HG02852 (cell line): ENCODE results near the gene RCOR1.
"Not testable (repeated sequence)": the region's sequence is repeated elsewhere in the genome, so short reads cannot be mapped to it uniquely, and the experiment has no call there.

ENCODE experiments used
- ATAC-seq: cut with Tn5 transposase; IDR thresholded peaks from one replicate; pipeline ENCODE4 v1.9.1; 2021; ENCODE audit warnings: mild to moderate bottlenecking, moderate library complexity; ENCODE audit not compliant: unreplicated experiment

The RCOR1 gene

DNA sequence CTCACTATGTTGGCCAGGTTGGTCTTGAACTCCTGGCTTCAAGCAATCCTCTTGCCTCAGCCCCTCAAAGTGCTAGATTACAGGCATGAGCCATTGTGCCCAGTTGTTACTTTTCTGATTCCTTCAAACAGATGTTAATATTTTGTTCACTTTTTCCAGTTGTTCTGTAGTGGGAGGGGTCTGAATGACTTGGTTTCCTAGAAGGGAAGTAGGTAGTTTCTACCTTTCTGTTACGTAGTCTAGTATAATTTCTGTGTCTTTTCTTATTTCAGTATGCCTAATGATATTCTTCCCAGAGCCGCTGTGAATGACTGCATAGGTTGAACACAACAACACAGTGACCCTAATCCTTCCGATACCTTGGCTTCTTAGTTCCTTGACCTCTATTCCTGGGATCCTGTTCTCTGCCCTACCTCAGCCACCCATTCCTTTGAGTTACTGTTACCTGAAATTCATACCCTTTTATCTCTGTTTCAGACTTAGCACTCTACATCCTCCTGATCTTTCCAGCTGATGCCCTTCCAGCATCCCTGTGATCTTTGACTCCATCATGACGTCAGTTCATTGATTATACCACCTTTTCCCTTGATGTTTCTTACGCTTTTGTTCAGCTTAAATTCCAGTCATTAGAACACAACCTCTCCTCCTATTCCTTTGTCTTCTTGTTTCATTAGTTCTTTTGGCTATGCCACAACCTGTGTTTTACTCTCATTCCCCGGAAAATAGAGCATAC is 33.3 kb downstream of the RCOR1 start:
- no peak for ATAC-seq

DNA sequence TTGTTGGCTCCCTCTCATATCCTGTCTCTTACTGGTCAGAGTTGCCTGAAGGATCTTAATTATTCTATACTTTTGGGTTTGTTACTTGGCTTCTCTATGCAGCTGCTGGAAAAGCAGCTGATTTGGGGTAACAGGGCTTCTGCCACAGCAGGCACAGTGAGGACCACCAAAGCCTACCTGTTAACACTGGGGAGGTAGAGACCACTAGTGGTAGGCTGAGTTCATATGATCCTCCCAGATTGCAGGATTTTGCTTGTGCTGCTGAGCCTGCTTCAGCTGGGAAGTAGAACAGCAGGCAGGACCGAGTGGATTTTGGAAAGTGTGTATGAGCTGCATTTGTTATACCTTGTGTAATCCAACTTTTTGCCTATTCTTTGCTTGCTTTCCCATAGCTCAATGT is 34.1 kb downstream of the RCOR1 start:
- no peak for ATAC-seq

GRCh38 chr14:102629011-102629444 is 36.6 kb downstream of the RCOR1 start:
- no peak for ATAC-seq

DNA sequence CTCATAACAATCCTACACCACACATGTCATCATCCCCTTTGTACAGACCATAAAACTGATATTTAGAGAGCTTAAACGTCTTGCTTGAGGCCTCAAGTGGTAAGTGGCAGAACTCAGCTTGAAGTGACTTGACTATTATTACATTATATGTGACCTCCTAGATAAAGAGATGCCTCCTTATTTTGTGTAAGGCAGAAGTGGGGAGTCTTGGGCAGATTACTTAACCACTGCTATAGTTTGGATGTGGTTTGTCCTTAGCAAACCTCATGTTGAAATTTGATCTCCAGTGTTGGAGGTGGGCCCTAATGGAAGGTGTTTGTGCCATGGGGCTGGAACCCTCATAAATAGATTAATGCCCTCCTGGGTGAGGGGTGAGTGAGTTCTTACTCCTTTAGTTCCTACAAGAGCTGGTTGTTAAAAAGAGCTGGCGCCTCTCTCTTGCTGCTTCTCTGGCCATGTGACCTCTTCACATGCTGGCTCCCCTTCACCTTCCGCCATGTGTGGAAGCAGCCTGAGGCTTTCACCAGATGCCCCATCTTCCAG is 37.4 kb downstream of the RCOR1 start:
- no peak for ATAC-seq

DNA sequence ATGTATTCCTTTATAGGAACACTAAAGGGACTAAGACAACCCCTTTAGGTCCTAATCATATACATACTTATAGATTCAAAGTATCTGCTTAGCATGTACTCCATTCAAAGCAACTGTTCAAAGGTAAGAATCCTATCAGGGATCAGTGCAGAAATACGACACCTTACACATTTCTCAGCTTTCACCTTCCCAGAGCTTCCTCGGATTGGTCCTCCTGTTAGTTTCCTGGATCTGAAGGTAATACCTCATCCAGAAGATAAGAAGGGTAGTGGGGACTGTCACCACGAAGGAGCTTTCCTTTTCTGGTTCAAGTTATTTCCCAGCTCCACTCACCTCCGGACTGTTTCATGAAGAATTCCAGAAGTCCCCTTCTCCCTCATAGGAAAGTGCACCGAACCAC is 38.0 kb downstream of the RCOR1 start:
- no peak for ATAC-seq

- no peak for ATAC-seq
Observed at GRCh38 chr14:102630881-102631280, 38.4 kb downstream of the RCOR1 start.

- no peak for ATAC-seq
Observed at GRCh38 chr14:102633906-102634595, 41.6 kb downstream of the RCOR1 start.

DNA sequence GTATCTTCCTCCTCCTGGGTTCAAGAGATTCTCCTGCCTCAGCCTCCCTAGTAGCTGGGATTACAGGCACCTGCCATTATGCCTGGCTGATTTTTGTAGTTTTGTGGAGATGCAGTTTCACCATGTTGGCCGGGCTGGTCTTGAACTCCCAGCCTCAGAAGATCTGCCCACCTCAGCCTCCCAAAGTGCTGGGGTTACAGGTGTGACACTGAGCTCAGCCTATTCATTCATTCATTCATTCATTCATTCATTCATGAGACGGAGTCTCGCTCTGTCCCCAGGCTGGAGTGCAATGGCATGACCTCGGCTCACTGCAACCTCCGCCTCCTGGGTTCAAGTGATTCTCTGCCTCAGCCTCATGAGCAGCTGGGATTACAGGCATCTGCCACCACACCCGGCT is 47.2 kb downstream of the RCOR1 start:
- ATAC-seq: not testable (repeated sequence)

DNA sequence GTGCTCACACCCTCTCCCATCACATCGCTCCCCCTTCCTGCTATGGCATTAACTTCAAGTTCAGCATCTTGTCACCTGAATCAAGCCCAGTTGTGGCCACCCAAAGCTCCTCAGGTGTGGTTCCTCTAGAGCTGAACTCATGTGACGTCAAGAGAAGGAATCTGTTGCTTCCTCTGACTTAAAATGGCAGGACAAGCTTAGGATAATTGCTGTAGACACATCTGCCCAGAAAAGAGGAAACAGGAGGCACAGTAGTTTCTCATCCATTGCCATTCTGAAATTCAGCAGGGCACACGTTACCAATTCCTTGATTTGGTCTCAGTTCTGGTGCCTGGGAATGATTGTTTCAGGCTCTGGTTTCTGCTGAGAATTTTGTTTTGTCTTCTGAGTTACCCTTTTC is 52.1 kb downstream of the RCOR1 start:
- no peak for ATAC-seq

DNA sequence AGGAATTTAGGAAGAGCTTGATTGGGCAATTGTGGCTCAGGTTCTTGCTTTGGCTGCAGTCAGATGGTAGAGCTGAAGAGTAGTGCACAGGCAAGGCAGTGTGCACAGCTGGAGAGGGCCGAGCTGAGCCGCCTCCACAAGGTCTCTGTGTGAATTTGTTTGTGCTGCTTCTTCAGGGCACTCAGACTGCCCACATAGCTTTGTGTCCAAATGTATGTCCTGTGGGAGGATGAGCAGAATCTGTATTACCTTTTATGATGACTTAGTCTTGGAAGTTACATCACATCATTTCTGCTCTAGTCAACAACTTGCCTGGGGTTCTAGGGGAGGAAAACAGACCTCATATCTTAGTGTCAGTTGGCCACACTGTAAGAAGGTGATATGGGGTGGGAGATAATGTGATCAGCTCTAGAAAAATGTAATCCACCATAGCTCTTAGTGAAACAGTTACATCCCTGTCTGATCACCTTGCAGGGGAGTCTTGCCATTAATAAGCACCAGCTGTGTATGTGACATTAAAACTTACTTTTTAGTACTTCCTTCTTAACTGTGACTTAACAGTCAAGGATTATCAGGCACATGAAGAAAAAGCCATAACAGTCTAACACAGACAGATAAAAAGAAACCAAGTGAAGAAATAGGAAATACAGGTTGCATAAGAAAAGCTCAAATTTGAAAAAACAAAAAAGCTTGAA is 53.4 kb downstream of the RCOR1 start:
- ATAC-seq: no peak

GRCh38 chr14:102646615-102647014 is 54.2 kb downstream of the RCOR1 start:
- no peak for ATAC-seq

- no peak for ATAC-seq
Observed at GRCh38 chr14:102652194-102652593, 59.7 kb downstream of the RCOR1 start.

DNA sequence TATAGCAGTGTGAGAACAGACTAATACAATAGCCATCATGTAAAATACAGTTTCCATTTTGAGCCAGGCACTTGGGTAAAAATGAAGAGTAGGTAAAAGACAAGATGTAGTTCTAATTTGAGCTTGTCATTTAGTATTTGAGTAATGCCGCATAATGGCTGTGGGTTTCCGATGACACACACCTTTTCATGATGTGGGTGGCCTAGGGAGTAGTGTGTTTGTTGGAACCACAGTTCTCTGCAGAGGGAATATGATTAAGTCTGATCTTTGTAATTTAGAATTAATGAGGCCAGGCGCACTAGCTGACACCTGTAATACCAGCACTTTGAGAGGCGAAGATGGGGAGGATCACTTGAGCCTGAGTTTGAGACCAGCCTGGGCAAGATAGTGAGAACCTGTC is 61.8 kb downstream of the RCOR1 start:
- ATAC-seq: no peak

GRCh38 chr14:102655137-102655536 is 62.7 kb downstream of the RCOR1 start:
- no peak for ATAC-seq

DNA sequence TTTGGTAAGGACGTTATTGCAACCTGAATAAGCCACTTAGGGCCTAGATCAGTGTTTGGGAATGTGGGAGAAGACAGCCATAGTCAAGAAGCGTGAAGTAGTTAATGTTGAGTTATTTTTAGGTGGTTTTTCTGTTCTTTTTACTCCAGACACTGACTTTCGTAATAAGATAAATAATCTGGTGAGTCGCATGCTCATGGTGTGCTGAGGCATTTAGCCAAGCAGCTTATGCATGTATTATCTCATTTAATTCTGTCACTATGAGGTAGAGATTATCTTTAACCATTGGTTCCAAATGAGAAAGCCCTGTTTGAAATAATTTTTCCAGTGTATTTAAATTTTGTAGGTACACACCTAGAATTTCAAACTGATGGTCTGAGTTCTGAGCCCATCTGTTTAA is 67.3 kb downstream of the RCOR1 start:
- no peak for ATAC-seq

GRCh38 chr14:102661614-102662013 is 69.2 kb downstream of the RCOR1 start:
- no peak for ATAC-seq

GRCh38 chr14:102662636-102663430 is 70.4 kb downstream of the RCOR1 start:
- ATAC-seq: no peak

DNA sequence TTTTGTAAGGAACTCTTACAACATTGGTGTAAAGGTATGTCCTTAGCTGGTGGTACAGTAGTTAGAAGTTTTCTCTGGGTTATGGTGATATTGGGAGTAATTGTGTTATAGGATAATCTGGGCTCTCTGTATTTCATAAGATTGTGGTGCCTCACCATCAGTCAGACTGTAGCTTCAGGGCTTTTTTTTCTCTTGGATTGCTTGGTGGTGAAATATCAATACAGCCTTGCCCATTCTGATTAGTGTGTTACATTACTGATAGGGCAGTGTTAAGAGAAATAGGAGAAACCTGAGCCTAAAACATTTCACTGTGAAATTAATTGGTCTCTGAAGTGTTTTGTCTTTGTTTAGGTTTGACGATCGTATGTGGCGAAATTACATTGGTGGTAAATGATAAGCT is 71.0 kb downstream of the RCOR1 start:
- no peak for ATAC-seq

DNA sequence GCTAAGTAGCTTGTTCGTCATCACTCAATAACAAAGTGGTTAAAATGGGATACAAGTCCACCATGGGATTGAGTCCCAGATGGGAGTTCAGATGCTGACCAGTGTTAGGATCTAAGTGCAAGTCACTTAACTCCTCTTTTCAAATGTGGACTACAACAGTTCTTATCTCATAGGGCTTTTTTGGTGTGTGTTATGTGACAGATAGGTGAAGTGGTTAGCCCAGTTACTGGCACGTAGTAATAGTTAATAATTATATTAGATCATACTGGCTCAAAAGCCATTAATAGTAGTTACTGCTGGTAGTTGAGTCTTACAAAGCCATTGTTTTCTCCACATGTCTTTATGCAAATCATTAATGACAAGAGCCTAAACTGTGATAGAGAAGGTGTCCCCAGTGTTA is 73.2 kb downstream of the RCOR1 start:
- ATAC-seq: no peak

GRCh38 chr14:102666635-102667034 is 74.2 kb downstream of the RCOR1 start:
- ATAC-seq: no peak

- ATAC-seq: no peak
Observed at GRCh38 chr14:102667703-102668102, 75.3 kb downstream of the RCOR1 start.
